Glutamatergic neuron (in vitro differentiated cells): ENCODE data around the gene DNAH9. TPM values are rescaled to one million over a fixed set of nuclear protein-coding genes. Genes with fewer than 3 reads are reported as not detected.

Experiments used
- DNase-seq: peaks from one replicate; pipeline ENCODE4 v3.0.0; 2022
- H3K27ac Mint-ChIP-seq: one replicate; pipeline ENCODE4 v1.8.0; 2020; ENCODE audit warnings: mild to moderate bottlenecking, mixed read lengths, inconsistent platforms; ENCODE audit not compliant: unreplicated experiment
- H3K27me3 Mint-ChIP-seq: one replicate; pipeline ENCODE4 v1.8.0; 2020; ENCODE audit warnings: mild to moderate bottlenecking, moderate library complexity, mixed read lengths, inconsistent platforms; ENCODE audit not compliant: unreplicated experiment
- H3K36me3 Mint-ChIP-seq: one replicate; pipeline ENCODE4 v1.8.0; 2020; ENCODE audit warnings: mild to moderate bottlenecking, mixed read lengths, inconsistent platforms; ENCODE audit not compliant: unreplicated experiment
- H3K4me1 Mint-ChIP-seq: one replicate; pipeline ENCODE4 v1.8.0; 2020; ENCODE audit warnings: mild to moderate bottlenecking, low read depth, mixed read lengths, inconsistent platforms; ENCODE audit not compliant: unreplicated experiment
- H3K4me3 Mint-ChIP-seq: one replicate; pipeline ENCODE4 v1.8.0; 2020; ENCODE audit warnings: mild to moderate bottlenecking, mixed read lengths, inconsistent platforms; ENCODE audit not compliant: unreplicated experiment
- H3K9me3 Mint-ChIP-seq: one replicate; pipeline ENCODE4 v1.8.0; 2020; ENCODE audit warnings: mild to moderate bottlenecking, moderate library complexity, mixed read lengths, inconsistent platforms; ENCODE audit not compliant: unreplicated experiment
- CTCF ChIP-seq: fragments of 200-600 bp; sonication (generic); IDR thresholded peaks from one replicate; pipeline ENCODE4 v1.5.0; 2021; ENCODE audit not compliant: partially characterized antibody, unreplicated experiment
- total RNA-seq: library from RNA; stranded (reverse); fragmentation: NEBNext Ultra II Directional; extraction: Animal tissue kit (Norgen Biotek cat#: 25700); gene quantifications from one replicate; pipeline ENCODE4 v1.2.1, GENCODE V29; 2021; ENCODE audit not compliant: unreplicated experiment

The DNAH9 gene
- total RNA-seq, 1 donor from 2014 or later = 0.86 TPM

- no peak for TF ChIP-seq CTCF
Observed at GRCh38 chr17:11922638-11923037, 324.4 kb downstream of the DNAH9 start.

DNA sequence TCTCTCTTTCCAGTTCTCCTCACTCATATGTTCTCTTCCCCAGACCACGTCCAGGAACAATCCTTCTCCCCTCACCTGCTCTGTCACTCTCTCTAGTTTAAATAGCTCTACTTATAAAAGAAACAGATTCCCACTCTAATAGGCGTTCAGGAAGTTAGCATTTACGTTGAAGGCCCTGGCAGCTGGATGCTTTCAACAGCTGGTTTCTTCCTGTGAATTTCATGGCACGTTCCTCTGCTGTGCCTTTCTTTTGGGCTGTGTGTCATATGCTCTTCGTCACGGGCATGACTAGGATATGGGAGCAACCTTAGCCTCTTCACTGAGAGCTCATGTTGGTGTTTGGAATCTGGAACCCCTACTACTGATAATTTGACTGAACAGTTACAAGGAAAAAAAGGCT, 325.8 kb downstream of the DNAH9 start:
- Mint-ChIP-seq H3K4me1 (no peaks in the 10 kb centered on the region), H3K36me3 (no peaks in the 10 kb centered on the region), H3K9me3 (peaks cover 9% of the 10 kb centered on the region), H3K27me3 (no peaks in the 10 kb centered on the region), H3K4me3 (no peak overlapping the region), H3K27ac (no peak overlapping the region)
- no peak for TF ChIP-seq CTCF
- DNase-seq = no peak

More at GRCh38 chr17:11922638-11923037, 324.4 kb downstream of the DNAH9 start:
- Mint-ChIP-seq H3K4me1 (no peaks in the 10 kb centered on the region), H3K27me3 (no peaks in the 10 kb centered on the region), H3K9me3 (peaks cover 9% of the 10 kb centered on the region), H3K4me3 (no peak overlapping the region), H3K36me3 (no peaks in the 10 kb centered on the region), H3K27ac (no peak overlapping the region)
- DNase-seq = no peak

DNA sequence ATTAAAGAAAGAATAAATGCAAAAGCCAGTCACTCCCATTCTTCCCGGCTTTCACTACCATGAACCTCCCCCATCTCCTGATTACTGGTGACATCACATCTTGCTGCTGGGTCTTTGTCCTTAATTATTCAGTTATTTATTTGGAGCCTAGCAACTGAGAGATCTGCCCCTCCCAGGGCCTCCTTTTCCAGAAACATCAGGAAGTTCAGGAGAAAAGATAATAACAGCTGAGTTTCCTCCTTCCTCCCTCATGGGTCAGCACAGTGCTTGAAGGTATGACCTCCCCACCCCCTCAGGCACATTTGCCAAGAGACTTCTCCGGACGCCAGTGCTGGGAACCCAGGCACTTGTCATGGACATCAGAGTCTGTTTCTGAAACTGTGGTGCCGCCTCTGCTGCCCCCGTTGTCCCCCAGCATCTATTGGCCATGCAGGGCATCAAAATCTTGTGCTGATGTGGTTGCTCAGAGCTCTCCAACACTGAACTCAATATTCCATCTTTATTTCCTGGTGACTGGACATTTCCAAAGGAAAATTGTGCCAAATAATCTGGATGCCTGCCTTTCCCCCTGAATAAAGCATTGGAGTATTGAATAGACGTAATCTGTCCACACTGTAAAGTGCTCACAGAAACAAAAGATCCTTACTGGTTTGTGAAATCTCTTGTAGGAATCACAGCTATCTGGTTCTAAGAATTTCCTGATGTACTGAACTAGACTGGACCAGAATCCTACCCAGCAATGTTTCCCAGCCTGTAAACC, 327.2 kb downstream of the DNAH9 start:
- peaks cover 5% of the 10 kb centered on the region for H3K9me3 Mint-ChIP-seq
- H3K4me1 Mint-ChIP-seq = no peaks in the 10 kb centered on the region
- no peak for TF ChIP-seq CTCF
- H3K4me3 Mint-ChIP-seq = no peak overlapping the region
- no peaks in the 10 kb centered on the region for H3K27me3 Mint-ChIP-seq
- no peaks in the 10 kb centered on the region for H3K36me3 Mint-ChIP-seq
- no peak for DNase-seq
- no peak overlapping the region for H3K27ac Mint-ChIP-seq

GRCh38 chr17:11928436-11928835, 330.2 kb downstream of the DNAH9 start:
- H3K9me3 Mint-ChIP-seq = peaks cover 5% of the 10 kb centered on the region
- H3K36me3 Mint-ChIP-seq = no peaks in the 10 kb centered on the region
- H3K27ac Mint-ChIP-seq = no peak overlapping the region
- no peak overlapping the region for H3K4me3 Mint-ChIP-seq
- H3K4me1 Mint-ChIP-seq = no peaks in the 10 kb centered on the region
- TF ChIP-seq CTCF = no peak
- no peak for DNase-seq
- no peaks in the 10 kb centered on the region for H3K27me3 Mint-ChIP-seq

DNA sequence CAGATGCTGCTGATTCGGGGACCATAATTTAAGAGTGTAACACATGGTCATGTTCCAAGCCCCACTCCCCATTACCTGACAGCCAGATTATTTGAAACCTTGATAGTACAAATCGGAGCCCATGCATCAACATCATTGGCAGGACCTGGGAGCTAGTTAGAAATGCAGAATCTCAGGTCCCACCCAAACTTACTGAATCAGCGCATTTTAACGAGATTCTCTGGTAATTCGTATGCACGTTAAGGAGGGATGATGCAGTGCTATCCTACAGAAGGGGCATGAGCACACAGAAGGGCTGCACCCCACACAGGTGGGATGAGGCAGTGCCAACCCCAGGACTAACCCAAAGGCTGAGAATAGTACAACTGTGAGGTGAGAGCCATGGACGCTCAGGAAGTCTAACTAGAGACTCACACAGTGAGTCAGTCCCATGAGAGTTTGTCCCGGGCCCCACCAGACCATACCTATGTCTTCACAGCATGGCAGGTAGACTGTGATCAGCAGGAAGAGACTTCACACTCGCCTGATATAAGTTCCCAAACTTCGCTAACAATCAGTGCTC, 334.1 kb downstream of the DNAH9 start:
- Mint-ChIP-seq H3K27me3 (no peaks in the 10 kb centered on the region), H3K27ac (no peak overlapping the region), H3K9me3 (no peaks in the 10 kb centered on the region), H3K4me1 (no peaks in the 10 kb centered on the region), H3K36me3 (no peaks in the 10 kb centered on the region), H3K4me3 (no peak overlapping the region)
- no peak for DNase-seq
- TF ChIP-seq CTCF = no peak
